SU-DHL-6 (cell line): Measurements from ENCODE around the gene CMTM8.

Source experiments
- H2AFZ ChIP-seq: fragments of 200-600 bp; sonication (generic); 2 replicates; pipeline ENCODE4 v1.6.1; 2014; ENCODE audit warnings: low read depth, mild to moderate bottlenecking, moderate library complexity, mixed read lengths, antibody characterized with exemption, low read length; ENCODE audit not compliant: severe bottlenecking
- H3F3A ChIP-seq: fragments of 200-600 bp; shearing (Covaris generic); 2 replicates; pipeline ENCODE4 v1.6.0; 2016; ENCODE audit warnings: antibody characterized with exemption, mild to moderate bottlenecking; ENCODE audit not compliant: insufficient read depth
- H3K27ac ChIP-seq: fragments of 200-600 bp; sonication (generic); 2 replicates; pipeline ENCODE4 v1.5.1; 2016; ENCODE audit warnings: low read depth, mild to moderate bottlenecking, low read length, moderate library complexity, mixed read lengths
- H3K27me3 ChIP-seq: fragments of 200-600 bp; sonication (generic), shearing (Covaris generic); 2 replicates; pipeline ENCODE4 v1.6.0; 2014; ENCODE audit warnings: mild to moderate bottlenecking, low read length
- H3K36me3 ChIP-seq: fragments of 200-600 bp; sonication (generic); 2 replicates; pipeline ENCODE4 v1.6.1; 2014; ENCODE audit warnings: mild to moderate bottlenecking, low read length, mixed read lengths
- H3K4me2 ChIP-seq: fragments of 300-600, 200-600 bp; shearing (Covaris generic), sonication (generic); 2 replicates; pipeline ENCODE4 v1.6.0; 2014; ENCODE audit warnings: low read length, low read depth, mild to moderate bottlenecking; ENCODE audit not compliant: poor library complexity, severe bottlenecking
- H3K4me3 ChIP-seq: fragments of 200-600 bp; sonication (generic); 2 replicates; pipeline ENCODE4 v1.5.1; 2014; ENCODE audit warnings: antibody characterized with exemption, low read length, mild to moderate bottlenecking, mixed read lengths; ENCODE audit not compliant: insufficient read depth, poor library complexity, severe bottlenecking
- H3K79me2 ChIP-seq: fragments of 200-600 bp; sonication (generic); 2 replicates; pipeline ENCODE4 v1.6.1; 2014; ENCODE audit warnings: mild to moderate bottlenecking, low read length, moderate library complexity; ENCODE audit not compliant: insufficient read depth
- H3K9ac ChIP-seq: fragments of 200-600 bp; sonication (generic); 2 replicates; pipeline ENCODE4 v1.7.0; 2014; ENCODE audit warnings: mild to moderate bottlenecking, low read length
- H3K9me2 ChIP-seq: fragments of 200-600 bp; sonication (generic); replicated peaks from 2 replicates; pipeline ENCODE4 v1.6.1; 2014; ENCODE audit warnings: low read length; ENCODE audit not compliant: insufficient read depth
- H3K9me3 ChIP-seq: fragments of 200-600 bp; sonication (generic); 2 replicates; pipeline ENCODE4 v1.6.1; 2014; ENCODE audit warnings: low read length, mixed read lengths; ENCODE audit not compliant: insufficient read depth
- H4K20me1 ChIP-seq: fragments of 200-600 bp; sonication (generic); 2 replicates; pipeline ENCODE4 v1.6.1; 2014; ENCODE audit warnings: low read depth, mild to moderate bottlenecking, antibody characterized with exemption, low read length, moderate library complexity, mixed read lengths
- EZH2phosphoT487 ChIP-seq: fragments of 200-600 bp; sonication (generic), shearing (Covaris generic); conservative IDR thresholded peaks from 2 replicates; pipeline ENCODE4 v1.6.1; 2018; ENCODE audit warnings: mild to moderate bottlenecking, antibody characterized with exemption, low read length, moderate library complexity, mixed read lengths
- TF ChIP-seq, protein P1 (sequence below): fragments of 200-600 bp; sonication (generic); IDR thresholded peaks from one replicate; pipeline ENCODE4 v1.5.1; 2017; ENCODE audit warnings: antibody characterized with exemption, mild to moderate bottlenecking, low read length, moderate library complexity; ENCODE audit not compliant: insufficient read depth, poor library complexity, severe bottlenecking

Gene CMTM8

DNA sequence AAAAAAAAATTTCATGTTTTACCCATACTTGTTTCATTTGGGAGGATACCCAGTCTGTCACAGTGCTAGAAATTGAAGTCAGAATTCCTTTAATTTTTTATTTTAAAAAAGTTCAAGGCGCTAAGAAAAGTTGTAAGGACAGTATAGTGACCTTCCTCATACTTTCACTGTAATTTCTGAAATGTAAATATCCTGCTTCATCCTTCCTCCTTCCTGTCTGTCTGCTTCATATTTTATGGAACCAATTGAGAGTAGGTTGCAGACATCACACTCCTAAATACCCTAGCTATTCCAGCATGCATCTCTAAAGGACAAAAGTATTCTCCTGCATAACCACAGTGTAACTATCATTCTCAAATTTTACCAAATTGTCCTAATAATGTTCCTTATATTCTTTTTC, 35.8 kb downstream of the CMTM8 start:
- no peaks in the 10 kb centered on the region for H3F3A ChIP-seq
- no peaks in the 10 kb centered on the region for H3K79me2 ChIP-seq
- H4K20me1 ChIP-seq: no peaks in the 10 kb centered on the region
- H3K9ac ChIP-seq: no peak overlapping the region
- H3K9me3 ChIP-seq: no peaks in the 10 kb centered on the region
- H3K27ac ChIP-seq: no peak overlapping the region
- no peak overlapping the region for H3K4me3 ChIP-seq
- TF ChIP-seq, protein P1, sequence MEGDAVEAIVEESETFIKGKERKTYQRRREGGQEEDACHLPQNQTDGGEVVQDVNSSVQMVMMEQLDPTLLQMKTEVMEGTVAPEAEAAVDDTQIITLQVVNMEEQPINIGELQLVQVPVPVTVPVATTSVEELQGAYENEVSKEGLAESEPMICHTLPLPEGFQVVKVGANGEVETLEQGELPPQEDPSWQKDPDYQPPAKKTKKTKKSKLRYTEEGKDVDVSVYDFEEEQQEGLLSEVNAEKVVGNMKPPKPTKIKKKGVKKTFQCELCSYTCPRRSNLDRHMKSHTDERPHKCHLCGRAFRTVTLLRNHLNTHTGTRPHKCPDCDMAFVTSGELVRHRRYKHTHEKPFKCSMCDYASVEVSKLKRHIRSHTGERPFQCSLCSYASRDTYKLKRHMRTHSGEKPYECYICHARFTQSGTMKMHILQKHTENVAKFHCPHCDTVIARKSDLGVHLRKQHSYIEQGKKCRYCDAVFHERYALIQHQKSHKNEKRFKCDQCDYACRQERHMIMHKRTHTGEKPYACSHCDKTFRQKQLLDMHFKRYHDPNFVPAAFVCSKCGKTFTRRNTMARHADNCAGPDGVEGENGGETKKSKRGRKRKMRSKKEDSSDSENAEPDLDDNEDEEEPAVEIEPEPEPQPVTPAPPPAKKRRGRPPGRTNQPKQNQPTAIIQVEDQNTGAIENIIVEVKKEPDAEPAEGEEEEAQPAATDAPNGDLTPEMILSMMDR: no peak
- no peak for TF ChIP-seq EZH2phosphoT487
- H3K9me2 ChIP-seq: no peaks in the 10 kb centered on the region
- no peaks in the 10 kb centered on the region for H3K27me3 ChIP-seq
- no peak overlapping the region for H2AFZ ChIP-seq
- no peaks in the 10 kb centered on the region for H3K36me3 ChIP-seq
- no peak overlapping the region for H3K4me2 ChIP-seq

DNA sequence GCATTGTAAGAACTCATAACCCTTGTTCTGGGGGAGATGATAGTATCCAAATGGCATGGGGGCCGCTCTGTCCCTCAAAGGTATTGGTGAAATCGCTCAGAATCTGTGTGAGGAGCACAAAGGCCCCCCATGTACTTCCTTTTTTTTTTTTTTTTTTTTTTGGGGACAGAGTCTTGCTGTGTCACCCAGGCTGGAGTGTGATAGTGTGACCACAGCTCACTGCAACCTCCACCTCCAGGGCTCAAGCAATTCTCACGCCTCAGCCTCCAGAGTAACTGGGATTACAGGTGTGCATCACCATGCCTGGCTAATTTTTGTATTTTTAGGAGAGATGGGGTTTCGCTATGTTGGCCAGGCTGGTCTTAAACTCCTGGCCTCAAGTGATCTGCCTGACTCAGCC, 37.0 kb downstream of the CMTM8 start:
- Histone ChIP-seq H3K27me3 (no peaks in the 10 kb centered on the region), H4K20me1 (no peaks in the 10 kb centered on the region), H3K4me2 (no peak overlapping the region), H3K9ac (no peak overlapping the region), H3K27ac (no peak overlapping the region), H3K4me3 (no peak overlapping the region), H3K9me2 (no peaks in the 10 kb centered on the region), H3K79me2 (no peaks in the 10 kb centered on the region), H3F3A (no peaks in the 10 kb centered on the region), H2AFZ (no peak overlapping the region), H3K36me3 (no peaks in the 10 kb centered on the region), H3K9me3 (no peaks in the 10 kb centered on the region)
- TF ChIP-seq, protein P1: no peak
- no peak for TF ChIP-seq EZH2phosphoT487

DNA sequence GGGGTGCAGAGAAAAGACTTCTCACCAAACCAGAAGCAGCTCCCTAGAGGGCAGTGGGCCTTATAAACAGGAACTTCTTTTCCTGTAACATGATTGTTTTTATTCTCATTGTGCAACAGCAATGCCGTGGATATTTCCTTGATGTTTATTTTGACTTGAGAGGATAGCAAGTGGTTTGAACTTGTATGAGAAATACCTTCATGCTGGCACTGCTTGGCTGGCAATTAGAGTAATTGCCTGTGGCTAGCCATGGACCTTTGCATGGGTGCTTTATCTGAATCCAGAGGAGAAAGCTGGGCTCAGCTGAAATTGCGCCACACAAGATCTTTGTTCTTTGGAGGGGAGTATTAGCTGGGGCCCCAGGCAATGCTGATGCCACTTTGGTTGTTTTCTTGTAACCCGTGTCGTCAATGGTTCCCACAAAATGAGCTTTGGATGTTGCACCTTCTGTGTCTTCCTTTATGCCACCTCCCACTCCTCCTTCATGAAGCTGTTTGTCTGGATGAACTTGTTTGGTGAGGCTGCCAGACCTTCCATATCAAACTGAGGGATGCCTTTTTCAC, 37.9 kb downstream of the CMTM8 start:
- no peaks in the 10 kb centered on the region for H3K27me3 ChIP-seq
- H3K27ac ChIP-seq: no peak overlapping the region
- no peaks in the 10 kb centered on the region for H3K36me3 ChIP-seq
- no peaks in the 10 kb centered on the region for H3K9me2 ChIP-seq
- no peaks in the 10 kb centered on the region for H3K9me3 ChIP-seq
- H3K9ac ChIP-seq: no peak overlapping the region
- TF ChIP-seq, protein P1: no peak
- TF ChIP-seq EZH2phosphoT487: no peak
- no peaks in the 10 kb centered on the region for H3F3A ChIP-seq
- H3K4me3 ChIP-seq: no peak overlapping the region
- no peak overlapping the region for H2AFZ ChIP-seq
- H3K79me2 ChIP-seq: no peaks in the 10 kb centered on the region
- H4K20me1 ChIP-seq: no peaks in the 10 kb centered on the region
- no peak overlapping the region for H3K4me2 ChIP-seq
